ENCODE data around the gene CDKAL1.
A peak's percentile ranks its signal among the peaks of the same experiment; 100 is the strongest.

The CDKAL1 gene

DNA sequence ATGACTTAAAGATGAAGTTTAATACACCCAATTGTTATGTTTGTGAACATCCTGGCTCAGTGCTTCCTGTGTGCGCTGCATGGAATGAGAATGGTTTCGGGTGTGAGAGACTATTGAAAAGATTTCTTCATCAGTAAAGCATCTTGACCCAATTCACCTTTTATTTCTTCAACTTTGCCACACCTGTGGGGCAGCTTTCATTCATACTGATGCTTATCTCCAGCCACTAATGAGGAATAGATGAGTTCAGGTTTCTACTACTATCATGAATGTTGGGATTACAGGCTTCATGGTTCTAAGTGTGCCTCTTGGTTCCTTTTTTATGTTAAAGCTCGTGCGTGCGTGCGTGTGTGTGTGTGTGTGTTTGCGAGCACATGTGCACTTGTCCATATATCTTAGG lies 685.6 kb downstream of the CDKAL1 start:
- Histone ChIP-seq H3K27me3 (replicated peaks) (no peaks in the 10 kb centered on the region), H3K36me3 (replicated peaks) (no peaks in the 10 kb centered on the region), H3K27ac (no peak overlapping the region), H3K4me3 (ENCODE audit: low read depth, low read length) (no peak overlapping the region)
- in situ Hi-C loops (cut with HindIII; ENCODE audit: low pct_ligation_motif_present, low sequenced_read_pairs) = no loop called here
- TF ChIP-seq, protein P1, sequence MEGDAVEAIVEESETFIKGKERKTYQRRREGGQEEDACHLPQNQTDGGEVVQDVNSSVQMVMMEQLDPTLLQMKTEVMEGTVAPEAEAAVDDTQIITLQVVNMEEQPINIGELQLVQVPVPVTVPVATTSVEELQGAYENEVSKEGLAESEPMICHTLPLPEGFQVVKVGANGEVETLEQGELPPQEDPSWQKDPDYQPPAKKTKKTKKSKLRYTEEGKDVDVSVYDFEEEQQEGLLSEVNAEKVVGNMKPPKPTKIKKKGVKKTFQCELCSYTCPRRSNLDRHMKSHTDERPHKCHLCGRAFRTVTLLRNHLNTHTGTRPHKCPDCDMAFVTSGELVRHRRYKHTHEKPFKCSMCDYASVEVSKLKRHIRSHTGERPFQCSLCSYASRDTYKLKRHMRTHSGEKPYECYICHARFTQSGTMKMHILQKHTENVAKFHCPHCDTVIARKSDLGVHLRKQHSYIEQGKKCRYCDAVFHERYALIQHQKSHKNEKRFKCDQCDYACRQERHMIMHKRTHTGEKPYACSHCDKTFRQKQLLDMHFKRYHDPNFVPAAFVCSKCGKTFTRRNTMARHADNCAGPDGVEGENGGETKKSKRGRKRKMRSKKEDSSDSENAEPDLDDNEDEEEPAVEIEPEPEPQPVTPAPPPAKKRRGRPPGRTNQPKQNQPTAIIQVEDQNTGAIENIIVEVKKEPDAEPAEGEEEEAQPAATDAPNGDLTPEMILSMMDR (IDR thresholded peaks at IDR 0.05; ENCODE audit: low read depth, low read length, missing control alignments) = no peak
- DNase-seq = no peak

DNA sequence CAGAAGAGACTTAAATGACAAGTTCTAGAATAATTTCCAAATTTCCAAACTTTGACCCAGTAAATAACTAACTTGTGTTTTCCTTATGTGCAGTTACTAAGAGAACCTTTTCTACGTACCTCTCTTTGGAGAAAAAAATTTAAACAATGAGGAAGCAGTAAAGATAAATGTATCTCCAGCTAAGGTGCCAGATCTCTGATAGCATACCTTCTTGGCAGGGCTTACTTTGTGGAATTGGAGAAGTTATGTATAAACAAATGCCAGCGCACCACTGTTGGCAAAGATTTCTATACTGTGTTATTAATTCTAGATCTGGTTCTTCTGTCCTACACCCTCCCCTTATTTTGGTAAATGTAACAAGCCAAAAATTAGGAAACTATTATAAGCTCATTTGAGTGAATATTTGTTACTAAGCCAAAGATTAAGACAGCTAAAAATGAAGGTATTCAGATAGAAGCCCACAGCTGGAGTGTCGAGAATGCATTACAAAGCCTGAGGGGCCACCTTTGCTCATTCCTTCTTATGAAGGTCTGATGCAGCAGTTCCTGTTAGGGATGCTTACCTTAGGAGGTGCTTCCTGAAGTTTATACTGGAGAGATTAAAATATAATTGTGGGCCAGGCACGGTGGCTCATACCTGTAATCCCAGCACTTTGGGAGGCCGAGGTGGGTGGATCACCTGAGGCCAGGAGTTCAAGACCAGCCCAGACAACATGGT lies 686.2 kb downstream of the CDKAL1 start:
- DNase-seq = no peak
- Histone ChIP-seq H3K4me3 (ENCODE audit: low read depth, low read length) (no peak overlapping the region), H3K27me3 (replicated peaks) (no peaks in the 10 kb centered on the region), H3K27ac (no peak overlapping the region), H3K36me3 (replicated peaks) (no peaks in the 10 kb centered on the region)
- in situ Hi-C loops (cut with HindIII; ENCODE audit: low pct_ligation_motif_present, low sequenced_read_pairs) = no loop called here
- TF ChIP-seq, protein P1 (IDR thresholded peaks at IDR 0.05; ENCODE audit: low read depth, low read length, missing control alignments) = no peak

DNA sequence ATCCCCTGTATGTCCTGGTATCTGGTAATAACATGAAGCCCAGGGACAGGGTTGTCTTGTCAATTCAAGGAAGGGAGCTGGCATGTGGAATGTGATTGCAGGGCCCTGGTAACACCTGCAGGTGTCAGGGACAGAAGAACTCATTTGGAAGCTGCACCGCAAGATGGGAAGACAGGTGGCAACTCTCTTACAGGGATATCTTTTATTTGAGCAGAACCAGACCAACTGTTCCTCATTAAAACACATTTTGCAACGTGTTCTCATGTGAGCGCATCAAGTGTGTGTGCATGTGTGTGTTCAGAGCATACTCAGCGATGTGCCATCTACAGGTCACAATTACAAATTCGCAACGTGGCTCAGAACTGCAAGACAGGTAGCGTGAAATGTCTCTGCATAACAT lies 688.4 kb downstream of the CDKAL1 start:
- in situ Hi-C loops (cut with HindIII; ENCODE audit: low pct_ligation_motif_present, low sequenced_read_pairs) = no loop called here
- Histone ChIP-seq H3K4me3 (ENCODE audit: low read depth, low read length) (no peak overlapping the region), H3K36me3 (replicated peaks) (no peaks in the 10 kb centered on the region), H3K27me3 (replicated peaks) (no peaks in the 10 kb centered on the region), H3K27ac (no peak overlapping the region)
- no peak for DNase-seq
- TF ChIP-seq, protein P1 (IDR thresholded peaks at IDR 0.05; ENCODE audit: low read depth, low read length, missing control alignments) = no peak

DNA sequence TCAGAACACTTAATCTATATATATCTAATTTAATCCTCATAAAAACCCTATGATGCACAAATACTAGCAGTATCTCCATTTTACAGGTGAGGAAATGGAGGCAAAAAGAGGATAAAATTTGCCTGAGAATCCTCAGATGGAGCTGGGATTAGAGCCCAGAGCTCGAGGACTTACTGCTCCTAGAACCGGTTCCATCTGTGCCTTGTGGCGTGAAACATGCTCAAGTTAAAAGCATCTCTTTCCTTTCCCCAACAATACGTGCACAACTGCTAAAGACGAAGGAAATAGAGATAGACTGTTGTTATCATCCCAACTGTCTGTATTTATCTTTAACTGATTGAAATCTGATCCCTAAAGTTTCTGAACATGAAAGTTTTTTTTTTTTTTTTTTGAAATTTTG lies 691.7 kb downstream of the CDKAL1 start:
- Histone ChIP-seq H3K4me3 (ENCODE audit: low read depth, low read length) (no peak overlapping the region), H3K27ac (no peak overlapping the region), H3K36me3 (replicated peaks) (no peaks in the 10 kb centered on the region), H3K27me3 (replicated peaks) (no peaks in the 10 kb centered on the region)
- in situ Hi-C loops (cut with HindIII; ENCODE audit: low pct_ligation_motif_present, low sequenced_read_pairs) = no loop called here
- no peak for DNase-seq
- TF ChIP-seq, protein P1 (IDR thresholded peaks at IDR 0.05; ENCODE audit: low read depth, low read length, missing control alignments) = no peak

DNA sequence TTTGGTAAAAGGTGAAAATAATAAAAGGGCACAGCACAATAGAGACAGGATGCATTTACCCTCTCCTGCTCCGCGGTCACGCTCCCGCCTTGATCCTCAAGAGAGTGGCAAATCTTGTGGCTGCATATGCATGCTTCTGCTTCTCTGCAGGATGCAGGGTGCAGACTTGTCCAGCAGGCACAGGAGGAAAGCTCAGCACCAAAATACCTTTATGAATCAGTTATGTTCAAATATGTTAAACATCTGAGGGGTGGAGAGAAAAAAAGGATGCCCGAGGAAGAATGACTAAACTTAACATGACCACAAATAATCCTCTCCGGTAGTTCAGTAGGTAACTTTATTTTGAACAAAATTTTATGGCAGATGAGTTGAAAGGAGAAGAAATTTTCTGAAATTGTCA lies 693.2 kb downstream of the CDKAL1 start:
- Histone ChIP-seq H3K27me3 (replicated peaks) (no peaks in the 10 kb centered on the region), H3K4me3 (ENCODE audit: low read depth, low read length) (no peak overlapping the region), H3K36me3 (replicated peaks) (no peaks in the 10 kb centered on the region), H3K27ac (no peak overlapping the region)
- in situ Hi-C loops (cut with HindIII; ENCODE audit: low pct_ligation_motif_present, low sequenced_read_pairs) = no loop called here
- peak; percentile 5 for DNase-seq
- TF ChIP-seq, protein P1 (IDR thresholded peaks at IDR 0.05; ENCODE audit: low read depth, low read length, missing control alignments) = peak; percentile 32

DNA sequence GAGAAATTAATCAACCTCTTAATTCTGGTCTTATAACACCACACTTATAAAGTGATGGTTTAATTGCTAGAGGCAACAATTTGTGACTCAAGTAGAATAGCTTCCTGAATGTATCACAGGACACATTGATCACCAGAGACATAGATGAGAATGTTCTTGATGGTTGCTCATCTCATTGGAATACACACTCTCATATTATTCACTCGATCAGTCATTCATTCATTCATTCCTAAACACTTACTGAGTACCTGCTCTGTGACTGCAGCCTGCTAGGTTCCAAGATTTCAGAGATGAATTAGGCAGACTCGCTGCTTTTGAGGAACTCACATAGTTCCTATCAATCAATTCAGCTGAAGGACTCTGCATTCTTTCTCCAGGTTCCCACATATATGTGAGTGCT lies 694.2 kb downstream of the CDKAL1 start:
- no peaks in the 10 kb centered on the region for H3K27me3 ChIP-seq (replicated peaks)
- in situ Hi-C loops (cut with HindIII; ENCODE audit: low pct_ligation_motif_present, low sequenced_read_pairs) = no loop called here
- DNase-seq = no peak
- no peak overlapping the region for H3K27ac ChIP-seq
- no peak overlapping the region for H3K4me3 ChIP-seq (ENCODE audit: low read depth, low read length)
- no peaks in the 10 kb centered on the region for H3K36me3 ChIP-seq (replicated peaks)
- TF ChIP-seq, protein P1 (IDR thresholded peaks at IDR 0.05; ENCODE audit: low read depth, low read length, missing control alignments) = no peak

Measured in brain microvascular endothelial cell (primary cell).